ENCODE results near the gene CYLC1. TPM values are rescaled to one million over a fixed set of nuclear protein-coding genes. Genes with fewer than 3 reads are reported as not detected.

CYLC1 gene
- total RNA-seq (2016; rRNA removed; fragmentation: Illumina TruSeq; extraction: Trizol) (not detected in 2 replicates), polyA plus RNA-seq (2011; rRNA removed) (not detected in 2 replicates), polyA minus RNA-seq (2011; rRNA and poly(A)+ RNA removed; ENCODE audit: low replicate concordance) (not detected in 2 replicates), Bru-seq, nascent RNA (not detected), BruChase-seq, experiment 1, labeled RNA remaining after a 6-hour chase (not detected), BruChase-seq, experiment 2, labeled RNA remaining after a 2-hour chase (not detected)
- not detected in 2 replicates for total RNA-seq (2016; cell fraction: cytosol; rRNA removed; fragmentation: Illumina TruSeq; extraction: Trizol; ENCODE audit: low read depth)
- not detected in 2 replicates for total RNA-seq (2016; cell fraction: insoluble cytoplasmic fraction; rRNA removed; fragmentation: Illumina TruSeq; extraction: Trizol)
- total RNA-seq (2016; cell fraction: membrane; rRNA removed; fragmentation: Illumina TruSeq; extraction: Trizol), result not detected in 2 replicates
- total RNA-seq (2016; cell fraction: nucleus; rRNA removed; fragmentation: Illumina TruSeq; extraction: Trizol), result not detected in 2 replicates
- not detected in 2 replicates for polyA plus RNA-seq (2011; cell fraction: cytosol; rRNA removed)
- polyA plus RNA-seq (2011; cell fraction: nucleus; rRNA removed), result not detected in 2 replicates
- not detected in 2 replicates for polyA plus RNA-seq (2012)
- not detected in 2 replicates for polyA plus RNA-seq (2016; cell fraction: cytosol; fragmentation: Illumina TruSeq; extraction: Trizol; ENCODE audit: low read depth)
- not detected in 2 replicates for polyA plus RNA-seq (2016; cell fraction: insoluble cytoplasmic fraction; fragmentation: Illumina TruSeq; extraction: Trizol; ENCODE audit: low read depth)
- polyA plus RNA-seq (2016; cell fraction: membrane; fragmentation: Illumina TruSeq; extraction: Trizol; ENCODE audit: low read depth), result not detected in 2 replicates
- polyA plus RNA-seq (2016; cell fraction: nucleus; fragmentation: Illumina TruSeq; extraction: Trizol; ENCODE audit: insufficient read depth, low read depth), result not detected in 2 replicates
- not detected in 2 replicates for polyA minus RNA-seq (2011; cell fraction: cytosol; rRNA and poly(A)+ RNA removed)
- polyA minus RNA-seq (2011; cell fraction: nucleus; rRNA and poly(A)+ RNA removed), result not detected in 2 replicates
- long read RNA-seq, experiment 1, result 0 reads
- long read RNA-seq, experiment 2, result 0 reads

DNA sequence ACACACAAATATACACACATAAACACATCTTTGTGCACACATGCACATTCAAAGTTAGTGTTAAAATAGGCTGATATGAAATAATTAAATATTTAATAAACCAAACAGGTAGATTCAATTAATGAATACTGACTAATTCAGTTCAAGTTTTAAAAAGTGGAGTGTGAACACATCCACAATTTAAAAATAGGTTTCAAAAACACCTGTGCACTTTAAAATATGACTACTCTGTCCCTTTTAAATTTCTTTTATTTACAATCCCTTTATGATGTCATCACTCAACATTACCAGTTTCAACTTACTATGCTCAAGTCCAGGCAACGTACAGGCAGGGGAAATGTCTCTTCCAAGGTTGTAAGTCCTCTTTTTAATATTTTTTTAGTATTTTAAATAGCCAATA lies at the start of gene CYLC1:
CYLC1 (plus strand) TSS at position 301 of the 400 bp plus-strand sequence; CDS start at position 338, 37 bp downstream.
- H3K27ac ChIP-seq (ENCODE audit: extremely low read length, insufficient read depth, low read length), result no peak within 1 kb of the TSS
- FAIRE-seq (no peak), ATAC-seq (no peak), DNase-seq (ENCODE audit: low spot score) (no peak)
- TF ChIP-seq JARID2 (CRISPR knock-in tag; IDR thresholded peaks at IDR 0.05; ENCODE audit: insufficient replicate concordance), result no peak
- no peak for TF ChIP-seq ATM (IDR thresholded peaks at IDR 0.05; ENCODE audit: borderline replicate concordance)
- TF ChIP-seq RFXAP (CRISPR knock-in tag; IDR thresholded peaks at IDR 0.05; ENCODE audit: borderline replicate concordance), result no peak
- no peak for TF ChIP-seq MED1 (CRISPR knock-in tag; IDR thresholded peaks at IDR 0.05)
- no peak for TF ChIP-seq CREM (IDR thresholded peaks at IDR 0.05)
- TF ChIP-seq CREM (CRISPR knock-in tag; IDR thresholded peaks at IDR 0.05), result no peak
- TF ChIP-seq MED8 (CRISPR knock-in tag; IDR thresholded peaks at IDR 0.05; ENCODE audit: insufficient replicate concordance), result no peak
- TF ChIP-seq, protein P1, sequence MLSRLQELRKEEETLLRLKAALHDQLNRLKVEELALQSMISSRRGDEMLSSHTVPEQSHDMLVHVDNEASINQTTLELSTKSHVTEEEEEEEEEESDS (CRISPR knock-in tag; IDR thresholded peaks at IDR 0.05; ENCODE audit: borderline replicate concordance), result no peak
- H3K9me3 ChIP-seq (ENCODE audit: low read length), result no peaks in the 10 kb centered on the region
- no peak within 1 kb of the TSS for H3K4me3 ChIP-seq (replicated peaks in 1 of 3; ENCODE audit: insufficient read depth in 1 of 3, low read depth in 2 of 3, low read length in 3 of 3)
- CTCF ChIA-PET (ENCODE audit: low intra/inter-chr PET ratio, low total read pairs), result no interaction called here
- H3K4me2 ChIP-seq (ENCODE audit: low read depth, low read length), result no peak within 1 kb of the TSS
- H3K36me3 ChIP-seq (replicated peaks in 1 of 2; ENCODE audit: control insufficient read depth in 1 of 2, insufficient read depth in 2 of 2, low read length in 2 of 2), result no peaks in the 10 kb centered on the region
- H3K79me2 ChIP-seq (ENCODE audit: insufficient read depth, low read length), result no peaks in the 10 kb centered on the region
- in situ Hi-C loops (cut with HindIII; ENCODE audit: extremely low pct_ligation_motif_present, low pct_unique_long_range_greater_than_20kb) (no loop called here), intact Hi-C loops (cut with micrococcal nuclease; ENCODE audit: unreplicated experiment) (no loop called here)
- POLR2A ChIA-PET, result no interaction called here
- 4% methylated on average over 1 of the region's 1 CpG for WGBS (ENCODE audit: low lambda C conversion rate)
- no peaks in the 10 kb centered on the region for H4K20me1 ChIP-seq (ENCODE audit: insufficient read depth, low read length)
- no peaks in the 10 kb centered on the region for H3K4me1 ChIP-seq (ENCODE audit: insufficient read depth, low read length)
- no peaks in the 10 kb centered on the region for H3K27me3 ChIP-seq (ENCODE audit: control insufficient read depth in 1 of 2, insufficient read depth in 2 of 2, low read length in 2 of 2)
- no TSS peak for BruUV-seq (replicated peaks)
- no peak within 1 kb of the TSS for H3K9ac ChIP-seq (ENCODE audit: insufficient read depth, low read depth, low read length)
- no peak within 1 kb of the TSS for H2AFZ ChIP-seq (ENCODE audit: low read length)

Measured in HepG2 (cell line).